ENCODE data around the gene B4GALNT2. TPM values are rescaled to one million over a fixed set of nuclear protein-coding genes. Genes with fewer than 3 reads are reported as not detected.
"Not testable (repeated sequence)": the region's sequence is repeated elsewhere in the genome, so short reads cannot be mapped to it uniquely, and the experiment has no call there.

The B4GALNT2 gene
- polyA plus RNA-seq (ENCODE audit: low read depth in 6 of 6): not detected

- peak within 1 kb of the TSS in 1 of 6 donors; percentile 22 for H3K27ac Mint-ChIP-seq
- peaks cover 0 to 8% of the 10 kb centered on the region in 2 donors for H3K36me3 Mint-ChIP-seq
- H3K4me1 Mint-ChIP-seq: peaks cover 7 to 14% (median 10%) of the 10 kb centered on the region in 3 donors
- H3K9me3 Mint-ChIP-seq: peaks cover 0 to 6% (median 0%) of the 10 kb centered on the region in 7 donors
- peak within 1 kb of the TSS; percentile 27 to 85 (median 69) for H3K4me3 Mint-ChIP-seq
- H3K27me3 Mint-ChIP-seq: peaks cover 57 to 74% (median 66%) of the 10 kb centered on the region in 3 donors
- DNase-seq: peak; percentile 1
- peak in 1 of 2 donors; percentile 18 for ATAC-seq (ENCODE audit: low read depth in 2 of 2)
Measured at GRCh38 chr17:49132699-49133364, at the start of gene B4GALNT2. Gene B4GALNT2, plus strand, starts transcription at chr17:49132769. Its CDS starts 24 bp downstream, at chr17:49132793.

GRCh38 chr17:49085046-49085445 is 47.5 kb upstream of the B4GALNT2 start:
- not testable (repeated sequence) for H3K9me3 Mint-ChIP-seq; H3K27ac Mint-ChIP-seq; H3K4me1 Mint-ChIP-seq; DNase-seq; H3K36me3 Mint-ChIP-seq; ATAC-seq (ENCODE audit: low read depth in 2 of 2); H3K4me3 Mint-ChIP-seq
- peaks cover 45 to 58% (median 56%) of the 10 kb centered on the region in 3 donors for H3K27me3 Mint-ChIP-seq

GRCh38 chr17:49085565-49086315 is 46.8 kb upstream of the B4GALNT2 start:
- H3K36me3 Mint-ChIP-seq: peaks cover 0 to 8% of the 10 kb centered on the region in 2 donors
- peaks cover 44 to 62% (median 59%) of the 10 kb centered on the region in 3 donors for H3K27me3 Mint-ChIP-seq
- DNase-seq (no peak), ATAC-seq (ENCODE audit: low read depth in 2 of 2) (no peak)
- H3K27ac Mint-ChIP-seq: peak overlapping the region in 1 of 6 donors; percentile 17
- H3K4me3 Mint-ChIP-seq: peak overlapping the region in 1 of 8 donors; percentile 31
- H3K9me3 Mint-ChIP-seq: peaks cover 0 to 5% (median 0%) of the 10 kb centered on the region in 7 donors
- H3K4me1 Mint-ChIP-seq: no peaks in the 10 kb centered on the region

- Mint-ChIP-seq H3K27ac (no peak overlapping the region), H3K4me1 (no peaks in the 10 kb centered on the region), H3K36me3 (peaks cover 0 to 8% of the 10 kb centered on the region in 2 donors), H3K9me3 (peaks cover 0 to 5% (median 0%) of the 10 kb centered on the region in 7 donors), H3K27me3 (peaks cover 46 to 62% (median 61%) of the 10 kb centered on the region in 3 donors), H3K4me3 (no peak overlapping the region)
- DNase-seq (no peak), ATAC-seq (ENCODE audit: low read depth in 2 of 2) (no peak)
Measured at GRCh38 chr17:49086316-49086605, 46.3 kb upstream of the B4GALNT2 start.

GRCh38 chr17:49086649-49087048 is 45.9 kb upstream of the B4GALNT2 start:
- ATAC-seq (ENCODE audit: low read depth in 2 of 2) (no peak), DNase-seq (no peak)
- Mint-ChIP-seq H3K4me1 (no peaks in the 10 kb centered on the region), H3K36me3 (peaks cover 0 to 8% of the 10 kb centered on the region in 2 donors), H3K9me3 (peaks cover 0 to 5% (median 0%) of the 10 kb centered on the region in 7 donors), H3K27ac (no peak overlapping the region), H3K4me3 (no peak overlapping the region), H3K27me3 (peaks cover 44 to 61% (median 58%) of the 10 kb centered on the region in 3 donors)

GRCh38 chr17:49089094-49089493 is 43.5 kb upstream of the B4GALNT2 start:
- Mint-ChIP-seq H3K4me3 (no peak overlapping the region), H3K9me3 (peaks cover 0 to 5% (median 0%) of the 10 kb centered on the region in 7 donors), H3K27ac (no peak overlapping the region), H3K27me3 (peaks cover 32 to 70% (median 53%) of the 10 kb centered on the region in 3 donors), H3K4me1 (no peaks in the 10 kb centered on the region), H3K36me3 (peaks cover 0 to 8% of the 10 kb centered on the region in 2 donors)
- ATAC-seq (ENCODE audit: low read depth in 2 of 2) (no peak), DNase-seq (no peak)

GRCh38 chr17:49090878-49091594 is 41.5 kb upstream of the B4GALNT2 start:
- H3K27ac Mint-ChIP-seq: no peak overlapping the region
- H3K27me3 Mint-ChIP-seq: peaks cover 26 to 56% (median 40%) of the 10 kb centered on the region in 3 donors
- peaks cover 0 to 8% of the 10 kb centered on the region in 2 donors for H3K36me3 Mint-ChIP-seq
- ATAC-seq (ENCODE audit: low read depth in 2 of 2): no peak
- peaks cover 0 to 5% (median 0%) of the 10 kb centered on the region in 7 donors for H3K9me3 Mint-ChIP-seq
- H3K4me1 Mint-ChIP-seq: no peaks in the 10 kb centered on the region
- no peak for DNase-seq
- no peak overlapping the region for H3K4me3 Mint-ChIP-seq

- Mint-ChIP-seq H3K9me3 (peaks cover 0 to 2% (median 0%) of the 10 kb centered on the region in 7 donors), H3K4me1 (no peaks in the 10 kb centered on the region), H3K36me3 (peaks cover 0 to 4% of the 10 kb centered on the region in 2 donors), H3K4me3 (no peak overlapping the region), H3K27me3 (peaks cover 10 to 39% (median 23%) of the 10 kb centered on the region in 3 donors), H3K27ac (no peak overlapping the region)
- ATAC-seq (ENCODE audit: low read depth in 2 of 2): no peak
- no peak for DNase-seq
Measured at GRCh38 chr17:49093131-49093530, 39.4 kb upstream of the B4GALNT2 start.

GRCh38 chr17:49100601-49101000 is 32.0 kb upstream of the B4GALNT2 start:
- DNase-seq: no peak
- H3K4me3 Mint-ChIP-seq: no peak overlapping the region
- H3K27me3 Mint-ChIP-seq: peaks cover 19 to 25% (median 23%) of the 10 kb centered on the region in 3 donors
- no peaks in the 10 kb centered on the region for H3K9me3 Mint-ChIP-seq
- ATAC-seq (ENCODE audit: low read depth in 2 of 2): no peak
- no peaks in the 10 kb centered on the region for H3K36me3 Mint-ChIP-seq
- no peaks in the 10 kb centered on the region for H3K4me1 Mint-ChIP-seq
- H3K27ac Mint-ChIP-seq: no peak overlapping the region

- no peaks in the 10 kb centered on the region for H3K9me3 Mint-ChIP-seq
- DNase-seq: no peak
- no peaks in the 10 kb centered on the region for H3K36me3 Mint-ChIP-seq
- ATAC-seq (ENCODE audit: low read depth in 2 of 2): no peak
- H3K27ac Mint-ChIP-seq: no peak overlapping the region
- H3K27me3 Mint-ChIP-seq: peaks cover 23 to 30% (median 28%) of the 10 kb centered on the region in 3 donors
- no peaks in the 10 kb centered on the region for H3K4me1 Mint-ChIP-seq
- no peak overlapping the region for H3K4me3 Mint-ChIP-seq
Measured at GRCh38 chr17:49101054-49101534, 31.5 kb upstream of the B4GALNT2 start.

GRCh38 chr17:49103360-49103759 is 29.2 kb upstream of the B4GALNT2 start:
- DNase-seq; H3K27ac Mint-ChIP-seq; H3K4me1 Mint-ChIP-seq; H3K36me3 Mint-ChIP-seq; ATAC-seq (ENCODE audit: low read depth in 2 of 2); H3K4me3 Mint-ChIP-seq; H3K9me3 Mint-ChIP-seq: not testable (repeated sequence)
- peaks cover 29 to 40% (median 33%) of the 10 kb centered on the region in 3 donors for H3K27me3 Mint-ChIP-seq

GRCh38 chr17:49104511-49105074 is 28.0 kb upstream of the B4GALNT2 start:
- no peak for ATAC-seq (ENCODE audit: low read depth in 2 of 2)
- peaks cover 31 to 40% (median 33%) of the 10 kb centered on the region in 3 donors for H3K27me3 Mint-ChIP-seq
- H3K9me3 Mint-ChIP-seq: no peaks in the 10 kb centered on the region
- no peak overlapping the region for H3K4me3 Mint-ChIP-seq
- no peak overlapping the region for H3K27ac Mint-ChIP-seq
- no peak for DNase-seq
- H3K4me1 Mint-ChIP-seq: no peaks in the 10 kb centered on the region
- no peaks in the 10 kb centered on the region for H3K36me3 Mint-ChIP-seq

Measured in naive B cell (primary cell).